Myocyte (in vitro differentiated cells): ENCODE measurements around the gene WHRN. TPM values are rescaled to one million over a fixed set of nuclear protein-coding genes. Genes with fewer than 3 reads are reported as not detected.

Source experiments
- DNase-seq: peaks from one replicate; pipeline ENCODE4 v3.0.0-alpha.2; 2012; ENCODE audit warnings: low read depth
- total RNA-seq: library from RNA; depleted of rRNA; stranded (reverse); fragments of >200 nt; gene quantifications from 2 replicates; pipeline ENCODE4 v1.2.3, GENCODE V29; 2014

WHRN gene
- total RNA-seq, 1 donor from 2014 or later = 1.7 TPM

- DNase-seq = no peak
These were observed 31.8 kb downstream of the WHRN start for GRCh38 chr9:114473447-114473801.

GRCh38 chr9:114472765-114473446 lies 32.4 kb downstream of the WHRN start:
- no peak for DNase-seq

- DNase-seq = no peak
These were observed 34.1 kb downstream of the WHRN start for GRCh38 chr9:114471157-114471556.

GRCh38 chr9:114470581-114470980 lies 34.7 kb downstream of the WHRN start:
- no peak for DNase-seq

- DNase-seq = no peak
These were observed 35.2 kb downstream of the WHRN start for GRCh38 chr9:114470121-114470520.

GRCh38 chr9:114469091-114469853 lies 36.0 kb downstream of the WHRN start:
- no peak for DNase-seq

GRCh38 chr9:114467910-114468309 lies 37.4 kb downstream of the WHRN start:
- DNase-seq = no peak

GRCh38 chr9:114467226-114467750 lies 38.0 kb downstream of the WHRN start:
- DNase-seq = no peak

GRCh38 chr9:114465906-114466900 lies 39.1 kb downstream of the WHRN start:
- no peak for DNase-seq

- no peak for DNase-seq
These were observed 39.9 kb downstream of the WHRN start for GRCh38 chr9:114465417-114465816.

- no peak for DNase-seq
These were observed 40.8 kb downstream of the WHRN start for GRCh38 chr9:114464281-114465051.

GRCh38 chr9:114462791-114463190 lies 42.5 kb downstream of the WHRN start:
- DNase-seq = no peak

- no peak for DNase-seq
These were observed 43.8 kb downstream of the WHRN start for GRCh38 chr9:114461468-114461867.

GRCh38 chr9:114460513-114461199 lies 44.6 kb downstream of the WHRN start:
- no peak for DNase-seq

GRCh38 chr9:114459464-114459863 lies 45.8 kb downstream of the WHRN start:
- DNase-seq = no peak

- DNase-seq = no peak
These were observed 48.3 kb downstream of the WHRN start for GRCh38 chr9:114456929-114457328.

- no peak for DNase-seq
These were observed 50.6 kb downstream of the WHRN start for GRCh38 chr9:114454652-114455051.

GRCh38 chr9:114452219-114453165 lies 52.8 kb downstream of the WHRN start:
- DNase-seq = no peak

- DNase-seq = no peak
These were observed 53.6 kb downstream of the WHRN start for GRCh38 chr9:114451707-114452031.
